Lower lobe of right lung (tissue), 2 donors: ENCODE data around the gene TIMM44. TPM values are rescaled to one million over a fixed set of nuclear protein-coding genes. Genes with fewer than 3 reads are reported as not detected.

Experiments
- ATAC-seq, 2 donors: fragments of 200-7000 bp; cut with Tn5 transposase; one replicate each; pipeline ENCODE4 v1.9.1; 2020 to 2022; ENCODE audit warnings: mild to moderate bottlenecking in 2 of 2, moderate library complexity in 2 of 2
- DNase-seq: peaks from one replicate; pipeline ENCODE4 v3.0.0-alpha.2; 2020
- H3K27ac ChIP-seq: fragments of 200-600 bp; one replicate; pipeline ENCODE4 v1.8.0; 2022
- H3K27me3 ChIP-seq: fragments of 200-600 bp; one replicate; pipeline ENCODE4 v1.8.0; 2022; ENCODE audit warnings: low read depth
- H3K36me3 ChIP-seq: fragments of 200-600 bp; one replicate; pipeline ENCODE4 v1.8.0; 2022; ENCODE audit warnings: mild to moderate bottlenecking
- H3K4me1 ChIP-seq: fragments of 200-600 bp; one replicate; pipeline ENCODE4 v1.8.0; 2022
- H3K4me3 ChIP-seq: fragments of 200-600 bp; one replicate; pipeline ENCODE4 v1.8.0; 2022; ENCODE audit warnings: mild to moderate bottlenecking
- H3K9me3 ChIP-seq: fragments of 200-600 bp; one replicate; pipeline ENCODE4 v1.8.0; 2022
- CTCF ChIP-seq: fragments of 200-600 bp; IDR thresholded peaks from one replicate; pipeline ENCODE4 v1.8.0; 2022; ENCODE audit warnings: antibody characterized with exemption, mild to moderate bottlenecking
- intact Hi-C: fragments of 100-400 bp; cut with DNase I; formaldehyde crosslinking; loops from one replicate; pipeline ENCODE4 v1.11.0; 2022
- total RNA-seq: library from RNA; stranded (reverse); fragmentation: NEBNext Ultra II Directional; extraction: Animal tissue kit (Norgen Biotek cat#: 25700); gene quantifications from one replicate; pipeline ENCODE4 v1.2.1, GENCODE V29; 2021
- donor health status: DM: no; HTN: yes; CAD: no; lungs with severe emphysema.

TIMM44 gene
- total RNA-seq, 1 donor from 2014 or later, result 45.2 TPM

GRCh38 chr19:7908742-7909461 lies 34.6 kb downstream of the TIMM44 start:
- peaks cover 52% of the 10 kb centered on the region for H3K36me3 ChIP-seq
- DNase-seq (no peak), ATAC-seq (no peak)
- no peaks in the 10 kb centered on the region for H3K9me3 ChIP-seq
- H3K27ac ChIP-seq, result no peak overlapping the region
- intact Hi-C loops, result no loop called here
- no peak overlapping the region for H3K4me3 ChIP-seq
- no peaks in the 10 kb centered on the region for H3K27me3 ChIP-seq
- no peak for TF ChIP-seq CTCF
- H3K4me1 ChIP-seq, result peaks cover 31% of the 10 kb centered on the region

GRCh38 chr19:7908078-7908699 lies 35.3 kb downstream of the TIMM44 start:
- Histone ChIP-seq H3K4me1 (peaks cover 31% of the 10 kb centered on the region), H3K9me3 (no peaks in the 10 kb centered on the region), H3K27me3 (no peaks in the 10 kb centered on the region), H3K4me3 (no peak overlapping the region), H3K27ac (no peak overlapping the region), H3K36me3 (peaks cover 52% of the 10 kb centered on the region)
- no peak for TF ChIP-seq CTCF
- intact Hi-C loops, result no loop called here
- no peak for DNase-seq
- no peak for ATAC-seq

GRCh38 chr19:7907544-7907943 lies 35.9 kb downstream of the TIMM44 start:
- intact Hi-C loops, result no loop called here
- H3K9me3 ChIP-seq, result no peaks in the 10 kb centered on the region
- peaks cover 37% of the 10 kb centered on the region for H3K4me1 ChIP-seq
- ATAC-seq (no peak), DNase-seq (no peak)
- no peak overlapping the region for H3K27ac ChIP-seq
- no peak overlapping the region for H3K4me3 ChIP-seq
- no peaks in the 10 kb centered on the region for H3K27me3 ChIP-seq
- peaks cover 46% of the 10 kb centered on the region for H3K36me3 ChIP-seq
- TF ChIP-seq CTCF, result no peak

GRCh38 chr19:7907122-7907521 lies 36.3 kb downstream of the TIMM44 start:
- Histone ChIP-seq H3K27ac (no peak overlapping the region), H3K36me3 (peaks cover 42% of the 10 kb centered on the region), H3K27me3 (no peaks in the 10 kb centered on the region), H3K9me3 (no peaks in the 10 kb centered on the region), H3K4me3 (no peak overlapping the region), H3K4me1 (peaks cover 42% of the 10 kb centered on the region)
- ATAC-seq, result no peak
- peak; percentile 42 for DNase-seq
- intact Hi-C loops, result no loop called here
- no peak for TF ChIP-seq CTCF

GRCh38 chr19:7905859-7906258 lies 37.6 kb downstream of the TIMM44 start:
- intact Hi-C loops, result no loop called here
- Histone ChIP-seq H3K27ac (no peak overlapping the region), H3K9me3 (no peaks in the 10 kb centered on the region), H3K4me3 (no peak overlapping the region), H3K4me1 (peaks cover 44% of the 10 kb centered on the region), H3K36me3 (peaks cover 29% of the 10 kb centered on the region), H3K27me3 (no peaks in the 10 kb centered on the region)
- no peak for TF ChIP-seq CTCF
- DNase-seq (peak; percentile 47), ATAC-seq (no peak)
